Measurements from ENCODE around the gene MRPL14.
A peak's percentile ranks its signal among the peaks of the same experiment; 100 is the strongest.

DNA sequence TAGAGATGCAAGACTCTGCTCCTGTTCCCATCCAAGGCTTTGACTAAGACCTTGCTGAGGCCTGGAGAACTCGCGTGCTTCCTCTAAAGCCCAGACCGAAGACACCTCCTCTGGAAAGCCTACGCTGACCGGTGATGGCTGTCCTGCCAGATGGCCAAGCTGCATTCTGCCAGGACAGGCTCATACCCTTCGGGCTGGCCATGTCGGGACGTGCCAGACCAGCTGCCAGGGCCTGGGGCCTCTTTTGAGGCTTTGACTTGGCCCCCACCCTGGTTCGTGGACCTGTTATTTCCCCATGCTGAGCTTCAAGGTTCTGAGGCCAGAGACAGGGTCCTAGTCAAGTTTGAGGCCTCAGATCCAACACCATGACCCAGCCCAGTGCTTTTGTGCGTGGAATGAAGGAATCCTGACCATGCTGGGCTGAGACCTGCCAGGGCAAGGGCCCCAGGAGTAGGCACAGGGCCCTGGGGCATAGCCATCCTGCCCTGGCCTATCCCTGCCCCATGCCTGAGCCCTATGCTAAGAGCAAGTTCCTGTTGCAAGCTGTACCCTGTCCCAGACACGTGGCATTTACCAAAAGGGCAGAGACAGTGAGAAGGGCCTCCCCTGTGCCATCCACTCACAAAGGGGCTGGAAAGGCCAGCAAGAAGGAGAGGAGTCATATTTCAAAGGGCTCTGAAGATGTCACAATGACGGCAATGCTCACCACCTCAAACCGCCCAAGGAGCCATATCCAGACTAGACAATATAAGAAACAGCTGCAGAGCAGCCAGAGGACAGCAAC lies 42.8 kb downstream of the MRPL14 start:
- TF ChIP-seq POLR2A (IDR thresholded peaks at IDR 0.05; ENCODE audit: low read depth, low read length) (no peak), CEBPB (IDR thresholded peaks at IDR 0.05; ENCODE audit: low read depth, low read length) (peak; percentile 31; the same call in 1 of the 2 replicates), RFX5 (IDR thresholded peaks at IDR 0.05; ENCODE audit: low read depth, low read length) (no peak), RAD21 (IDR thresholded peaks at IDR 0.05; ENCODE audit: low read length) (no peak), RCOR1 (IDR thresholded peaks at IDR 0.05; ENCODE audit: insufficient replicate concordance, low read length) (no peak)
- TF ChIP-seq, protein P1, sequence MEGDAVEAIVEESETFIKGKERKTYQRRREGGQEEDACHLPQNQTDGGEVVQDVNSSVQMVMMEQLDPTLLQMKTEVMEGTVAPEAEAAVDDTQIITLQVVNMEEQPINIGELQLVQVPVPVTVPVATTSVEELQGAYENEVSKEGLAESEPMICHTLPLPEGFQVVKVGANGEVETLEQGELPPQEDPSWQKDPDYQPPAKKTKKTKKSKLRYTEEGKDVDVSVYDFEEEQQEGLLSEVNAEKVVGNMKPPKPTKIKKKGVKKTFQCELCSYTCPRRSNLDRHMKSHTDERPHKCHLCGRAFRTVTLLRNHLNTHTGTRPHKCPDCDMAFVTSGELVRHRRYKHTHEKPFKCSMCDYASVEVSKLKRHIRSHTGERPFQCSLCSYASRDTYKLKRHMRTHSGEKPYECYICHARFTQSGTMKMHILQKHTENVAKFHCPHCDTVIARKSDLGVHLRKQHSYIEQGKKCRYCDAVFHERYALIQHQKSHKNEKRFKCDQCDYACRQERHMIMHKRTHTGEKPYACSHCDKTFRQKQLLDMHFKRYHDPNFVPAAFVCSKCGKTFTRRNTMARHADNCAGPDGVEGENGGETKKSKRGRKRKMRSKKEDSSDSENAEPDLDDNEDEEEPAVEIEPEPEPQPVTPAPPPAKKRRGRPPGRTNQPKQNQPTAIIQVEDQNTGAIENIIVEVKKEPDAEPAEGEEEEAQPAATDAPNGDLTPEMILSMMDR (conservative IDR thresholded peaks at IDR 0.05; ENCODE audit: low read depth, low read length): no peak

All from IMR-90 (cell line).